ENCODE results near the gene ARHGAP42. TPM values are rescaled to one million over a fixed set of nuclear protein-coding genes. Genes with fewer than 3 reads are reported as not detected.
A peak's percentile ranks its signal among the peaks of the same experiment; 100 is the strongest.

ARHGAP42 gene
- total RNA-seq, 1 experiment from 2014 or later: 39.1 TPM

- Histone ChIP-seq H3K79me2 (ENCODE audit: insufficient read depth, low read length) (0 out of 2 replicates have a peak, but pooled peaks cover 2% of the 10 kb centered on the region), H3K27ac (ENCODE audit: insufficient read length, low read depth, low read length) (no peak overlapping the region), H3K18ac (ENCODE audit: insufficient read length, low read depth, low read length) (no peak overlapping the region), H3K79me1 (ENCODE audit: insufficient read depth, low read depth, low read length, poor library complexity, severe bottlenecking) (no peaks in the 10 kb centered on the region), H3K27me3 (ENCODE audit: insufficient read depth, low read length) (no peaks in the 10 kb centered on the region), H3K4me2 (ENCODE audit: insufficient read depth, insufficient read length, low read length) (no peak overlapping the region), H4K91ac (ENCODE audit: insufficient read length, low read depth, low read length) (no peak overlapping the region), H3K4ac (ENCODE audit: low read depth, low read length) (no peak overlapping the region), H2BK20ac (ENCODE audit: low read depth, low read length, poor library complexity, severe bottlenecking) (no peak overlapping the region), H3K23me2 (ENCODE audit: insufficient read length, low read depth, low read length, poor library complexity, severe bottlenecking) (no peaks in the 10 kb centered on the region), H3K14ac (ENCODE audit: insufficient read depth, low read length) (no peak overlapping the region), H3K56ac (ENCODE audit: insufficient read length, low read depth, low read length) (no peak overlapping the region), H2AK5ac (ENCODE audit: insufficient read length, low read length) (no peak overlapping the region), H3K9ac (ENCODE audit: extremely low read depth, insufficient read length, low read length) (no peak overlapping the region), H3K4me1 (ENCODE audit: insufficient read depth, low read length) (no peaks in the 10 kb centered on the region; the same call in 1 of the 2 replicates), H4K20me1 (ENCODE audit: control insufficient read depth, insufficient read depth, insufficient read length) (no peaks in the 10 kb centered on the region), H3T11ph (ENCODE audit: low read length) (no peak overlapping the region), H2BK5ac (ENCODE audit: insufficient read length, low read length) (no peak overlapping the region), H2AFZ (ENCODE audit: low read length) (no peak overlapping the region), H2BK15ac (ENCODE audit: low read depth, low read length) (no peak overlapping the region), H3K23ac (ENCODE audit: insufficient read length, low read depth, low read length) (no peak overlapping the region), H4K5ac (ENCODE audit: insufficient read length, low read depth, low read length) (no peak overlapping the region), H3K9me3 (ENCODE audit: control insufficient read depth, low read depth, low read length) (no peaks in the 10 kb centered on the region), H2BK120ac (ENCODE audit: low read depth, low read length, poor library complexity, severe bottlenecking) (no peak overlapping the region), H4K8ac (replicated peaks; ENCODE audit: insufficient read length, low read depth, low read length) (no peak overlapping the region), H2BK12ac (ENCODE audit: insufficient read length, low read depth, low read length) (no peak overlapping the region)
- no peaks in the 10 kb centered on the region for H3K9me3 Mint-ChIP-seq
- no peaks in the 10 kb centered on the region for H3K27me3 Mint-ChIP-seq (ENCODE audit: low read depth)
- peaks cover 0 to 1% (median 0%) of the 10 kb centered on the region in 3 experiments; a peak in 1 of 7 replicates for H3K36me3 Mint-ChIP-seq (ENCODE audit: insufficient read depth in 1 of 3, low read depth in 3 of 3)
- H3K4me3 Mint-ChIP-seq: no peak overlapping the region; a peak in 1 of 5 replicates
- peaks cover 18 to 27% of the 10 kb centered on the region in 2 experiments for H3K4me1 Mint-ChIP-seq
- no CpG with 5 or more reads among the region's 5 CpGs for WGBS (ENCODE audit: extremely low coverage, insufficient read length, low lambda C conversion rate)
- DNase-seq: no peak
- H3K27ac Mint-ChIP-seq: peak overlapping the region in 1 of 3 experiments; percentile 13; a peak in 1 of 7 replicates
- TF ChIP-seq CTCF (conservative IDR thresholded peaks at IDR 0.05): no peak
These were observed 164.6 kb downstream of the ARHGAP42 start for GRCh38 chr11:100851584-100852152.

Measured in H9 (cell line).